Kidney capillary endothelial cell (primary cell): ENCODE data around the gene PHACTR3.
"Not testable (repeated sequence)": the region's sequence is repeated elsewhere in the genome, so short reads cannot be mapped to it uniquely, and the experiment has no call there.

Source experiments
- DNase-seq: peaks from one replicate; pipeline ENCODE4 v3.0.0-alpha.2; 2018; ENCODE audit warnings: low spot score

Gene PHACTR3

DNA sequence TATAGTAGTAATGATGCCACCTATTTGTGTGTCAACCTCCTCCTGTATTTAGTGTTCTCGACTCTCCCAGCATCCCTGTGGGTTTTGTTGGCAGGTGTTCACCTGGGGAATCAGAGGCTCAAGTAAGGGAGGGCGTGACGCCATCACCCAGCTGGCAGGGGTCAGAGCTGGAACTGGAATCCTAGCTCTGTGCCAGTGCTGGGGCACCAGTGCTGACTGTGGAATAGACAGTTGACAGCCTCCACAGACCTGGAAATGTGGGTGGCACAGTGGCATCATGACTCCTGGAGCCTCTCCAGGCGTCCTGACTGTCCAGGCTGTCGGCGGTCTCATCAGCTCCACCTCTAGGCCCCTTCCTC, 226.3 kb downstream of the PHACTR3 start:
- no peak for DNase-seq

DNA sequence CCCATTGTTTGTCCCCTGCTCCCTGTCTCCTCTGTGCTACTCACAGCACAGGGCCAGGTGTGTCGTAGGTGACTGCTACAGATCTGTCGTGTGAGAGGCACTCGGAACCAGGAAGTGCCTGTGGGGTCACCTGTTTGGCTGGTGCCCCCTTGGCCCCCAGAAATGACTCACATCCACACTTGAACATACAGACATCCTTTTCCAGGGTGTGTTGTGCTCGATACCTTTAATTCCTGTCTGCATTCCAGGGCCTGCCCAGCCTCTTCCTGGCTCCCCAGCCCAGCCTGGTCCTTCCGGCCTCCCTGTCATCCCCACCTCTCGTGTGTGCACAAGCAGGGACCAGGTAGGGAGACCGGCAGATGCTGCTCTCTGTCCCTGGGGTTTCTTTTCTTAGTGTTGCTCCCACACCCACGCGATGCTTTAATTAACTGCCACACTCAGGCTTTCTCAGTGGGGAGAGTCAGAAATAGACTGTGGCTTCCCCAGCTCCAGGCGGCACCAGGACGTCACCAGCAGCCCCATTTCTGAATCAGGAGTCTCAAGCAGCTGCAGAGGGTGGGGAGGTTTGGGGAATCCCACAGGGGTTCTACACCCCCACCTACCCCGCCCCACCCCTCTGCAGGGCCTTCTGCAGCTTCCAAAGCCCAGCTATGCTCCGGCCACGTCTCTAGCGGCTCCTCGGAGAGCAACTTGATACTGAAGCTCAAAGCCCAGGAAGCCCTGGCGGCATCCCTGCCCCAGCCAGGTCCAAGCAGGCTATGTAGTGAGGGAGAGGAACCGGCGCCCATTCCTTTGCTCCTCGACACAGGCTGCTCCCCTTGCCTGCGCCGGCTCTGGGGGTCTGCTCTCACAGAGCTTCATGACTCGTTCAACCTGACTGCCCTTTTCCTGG, 226.9 kb downstream of the PHACTR3 start:
- peak; percentile 65 for DNase-seq

DNA sequence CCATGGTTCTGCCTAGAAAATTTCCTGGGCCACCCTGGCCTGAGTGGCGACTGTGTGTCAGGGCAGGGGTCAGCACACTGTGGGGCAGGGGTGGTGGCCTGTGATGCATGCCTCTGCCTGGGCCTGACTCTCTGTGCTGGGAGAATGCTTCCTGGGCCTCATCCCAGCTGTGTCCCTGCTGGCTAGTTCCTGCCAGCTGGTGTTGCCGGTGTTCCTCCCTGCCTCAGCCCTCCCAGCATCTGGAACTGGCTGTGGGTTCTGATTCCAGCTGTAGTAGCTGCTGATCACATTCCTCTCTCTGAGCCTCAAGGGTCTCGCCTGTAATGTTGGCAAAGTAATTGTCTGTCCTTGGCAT, 227.6 kb downstream of the PHACTR3 start:
- DNase-seq, result no peak

DNA sequence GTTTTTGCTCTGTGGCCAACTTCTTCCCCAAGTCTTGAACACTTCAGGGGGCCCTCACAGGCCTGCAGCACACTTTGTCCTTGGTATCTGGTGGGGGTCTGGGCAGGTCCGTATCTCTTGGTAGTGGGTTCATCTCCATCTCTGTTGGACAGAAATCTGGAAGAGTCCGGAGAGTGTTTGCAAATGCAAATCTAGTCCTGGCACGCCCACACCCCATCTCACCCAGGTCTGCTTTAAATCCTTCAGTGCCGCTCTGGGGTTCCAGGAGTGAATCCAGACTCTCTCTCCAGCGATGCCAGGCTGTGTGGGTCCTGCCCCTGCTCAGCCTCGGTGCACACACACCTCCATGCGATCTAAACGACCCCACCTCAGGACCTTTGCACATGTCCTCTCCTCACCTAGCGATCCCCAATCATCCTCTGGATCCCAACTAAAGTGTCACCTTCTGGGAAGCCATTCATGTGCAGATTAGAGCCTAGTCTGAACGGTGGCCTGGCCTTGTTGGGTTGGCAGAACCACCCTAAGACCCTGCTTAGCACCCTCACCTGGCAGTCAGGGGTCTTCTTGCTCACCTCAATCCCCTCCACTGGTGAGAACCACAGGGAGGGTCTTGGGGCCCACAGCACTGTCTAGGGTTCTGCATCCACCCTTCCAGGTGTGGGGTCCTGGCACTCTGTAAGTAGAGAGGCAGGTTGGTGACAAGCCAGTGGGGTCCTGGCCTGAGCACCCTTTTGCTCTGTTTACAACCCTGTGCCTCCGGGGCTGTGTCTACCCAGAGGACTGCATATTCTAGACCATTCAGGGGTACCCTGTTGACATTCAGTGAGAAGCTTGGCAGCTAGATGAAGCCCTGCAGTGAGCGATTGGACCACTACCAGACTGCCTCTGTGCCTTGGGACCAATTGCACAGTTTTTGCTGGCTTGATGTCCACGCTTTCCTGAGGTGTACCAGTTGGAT, 228.3 kb downstream of the PHACTR3 start:
- DNase-seq, result no peak

DNA sequence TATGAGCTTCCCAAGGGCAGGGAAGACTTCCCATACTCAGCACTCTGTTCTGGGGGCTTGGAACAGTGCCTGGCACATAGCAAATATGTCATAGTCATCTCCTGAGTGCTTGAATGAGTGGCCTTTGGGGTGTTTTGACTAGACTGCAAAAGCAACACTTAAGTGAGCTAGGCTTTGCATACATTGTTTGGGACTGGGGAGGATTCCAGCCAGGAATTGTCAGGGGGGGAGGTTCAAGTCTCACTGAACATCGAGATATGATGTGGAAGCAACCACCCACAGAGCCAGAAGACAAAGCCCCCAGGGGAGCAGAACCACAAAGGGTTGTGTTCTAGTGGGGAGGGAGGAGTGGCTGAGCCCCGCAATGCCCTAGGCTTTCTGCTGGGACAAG, 230.7 kb downstream of the PHACTR3 start:
- no peak for DNase-seq

DNA sequence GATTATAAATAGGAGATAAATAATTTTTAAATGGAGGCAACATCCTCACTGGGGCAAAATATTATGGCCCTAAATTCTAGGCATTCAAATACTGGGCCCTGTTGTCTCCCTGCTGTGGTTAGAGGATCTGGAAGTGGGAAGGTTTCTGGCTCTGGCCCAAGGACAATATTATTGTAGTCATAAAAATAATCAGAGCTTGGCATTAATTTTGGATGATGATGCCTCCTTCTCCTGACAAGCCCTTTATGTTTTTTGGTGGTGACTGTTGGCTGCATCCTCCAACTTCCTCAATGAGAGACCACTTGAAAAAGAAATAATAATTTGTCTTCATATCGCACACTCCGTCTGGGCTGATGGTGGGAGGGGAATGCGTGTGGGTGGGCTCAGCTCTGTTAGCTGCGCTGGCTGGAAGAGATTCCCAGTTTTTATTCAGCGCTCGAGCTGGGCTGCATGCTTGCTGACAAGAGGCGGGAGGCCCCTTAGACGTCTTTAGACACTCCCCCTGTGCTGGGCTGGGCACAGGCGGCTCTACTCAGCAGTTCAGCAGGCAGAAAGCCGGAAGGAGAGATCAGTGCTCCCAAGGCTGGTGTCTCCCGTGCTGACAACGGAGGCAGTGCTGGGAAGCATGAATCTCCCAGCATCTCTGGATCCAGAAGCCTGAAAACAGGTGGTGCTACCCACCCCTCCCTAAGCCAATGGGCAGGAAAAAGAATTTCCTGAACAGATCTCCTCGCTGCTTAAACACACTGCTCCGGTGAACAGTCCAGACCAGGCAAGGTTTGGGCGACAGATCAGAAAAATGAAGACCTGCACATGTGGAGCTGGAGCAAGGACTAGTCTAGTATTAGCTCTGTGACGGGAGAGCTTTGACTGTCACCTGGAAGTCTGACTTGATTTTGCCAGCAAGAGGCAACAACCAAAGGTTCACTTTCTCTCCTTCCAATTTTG, 231.4 kb downstream of the PHACTR3 start:
- DNase-seq, result peak; percentile 72

DNA sequence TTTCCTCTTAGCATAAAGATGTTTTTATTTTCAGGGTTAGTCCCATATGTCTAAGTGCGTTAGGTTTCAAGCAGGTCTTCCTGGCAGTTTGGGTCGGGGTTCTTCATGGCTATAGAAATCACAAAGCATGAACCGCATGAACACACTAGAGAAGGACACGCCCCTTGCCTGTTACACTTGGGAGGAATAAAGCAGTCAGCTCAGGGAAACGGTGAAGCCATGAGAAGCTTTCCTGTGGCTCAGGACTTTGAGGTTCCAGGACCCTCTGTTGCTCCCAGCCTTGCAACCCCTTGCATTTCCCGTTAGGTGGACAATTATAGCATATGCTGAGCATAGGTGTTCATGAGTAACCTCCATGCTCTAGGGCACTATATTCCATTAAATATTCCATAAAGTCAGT, 232.4 kb downstream of the PHACTR3 start:
- no peak for DNase-seq

DNA sequence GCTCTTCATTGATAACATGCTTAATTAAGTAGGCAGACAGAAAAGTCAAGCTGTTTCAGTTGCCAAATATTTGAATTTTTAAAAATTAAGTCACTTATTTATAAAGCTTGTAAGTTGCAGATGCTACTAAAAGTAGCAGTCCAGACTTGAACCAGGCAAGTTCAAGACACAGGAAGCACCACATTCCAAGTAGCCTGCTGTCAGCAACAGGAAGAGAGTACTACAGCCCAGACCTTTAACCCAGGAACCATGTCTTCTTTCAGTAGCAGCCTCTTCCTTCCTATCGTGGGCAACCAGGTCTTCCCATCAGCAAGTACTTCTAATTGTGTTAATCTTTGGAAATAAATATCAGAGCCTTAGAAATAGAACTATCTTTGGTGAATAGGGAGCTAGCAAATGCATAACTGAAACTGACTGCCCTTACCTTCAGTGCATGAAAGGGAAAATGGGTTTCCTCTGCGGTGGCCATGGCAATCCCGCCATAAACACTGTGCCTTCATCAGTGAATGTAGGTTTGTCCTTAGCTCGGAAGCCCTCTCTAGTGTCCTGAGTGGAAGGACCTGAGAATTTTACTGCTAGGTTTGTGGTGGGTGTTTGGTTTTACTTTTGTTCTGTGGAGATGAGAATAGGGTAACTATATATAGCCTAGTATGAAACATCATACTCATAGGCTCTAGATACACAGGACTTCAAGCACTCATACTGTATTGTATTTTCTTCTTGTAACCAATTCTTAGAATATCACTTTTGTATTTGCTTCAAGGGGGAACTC, 233.5 kb downstream of the PHACTR3 start:
- peak; percentile 64 for DNase-seq

DNA sequence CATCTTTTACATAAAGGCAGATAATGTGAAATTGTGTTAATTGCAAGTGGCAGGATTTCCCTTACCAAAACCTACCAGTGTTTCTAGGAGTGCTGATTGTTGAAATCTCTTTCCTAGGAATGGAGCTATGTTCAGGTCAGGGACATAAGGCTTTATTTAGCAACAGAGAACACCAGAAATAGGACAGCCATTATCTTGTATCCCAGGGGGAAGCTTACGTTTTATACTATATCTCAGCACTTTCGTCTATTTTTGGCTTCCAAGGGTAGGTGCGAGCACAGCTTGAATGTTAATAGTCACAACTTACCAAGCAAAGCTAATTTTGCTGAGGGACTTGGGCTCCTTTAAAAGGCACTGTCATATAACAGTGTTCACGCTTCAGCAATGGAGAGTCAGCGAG, 235.1 kb downstream of the PHACTR3 start:
- DNase-seq, result no peak

DNA sequence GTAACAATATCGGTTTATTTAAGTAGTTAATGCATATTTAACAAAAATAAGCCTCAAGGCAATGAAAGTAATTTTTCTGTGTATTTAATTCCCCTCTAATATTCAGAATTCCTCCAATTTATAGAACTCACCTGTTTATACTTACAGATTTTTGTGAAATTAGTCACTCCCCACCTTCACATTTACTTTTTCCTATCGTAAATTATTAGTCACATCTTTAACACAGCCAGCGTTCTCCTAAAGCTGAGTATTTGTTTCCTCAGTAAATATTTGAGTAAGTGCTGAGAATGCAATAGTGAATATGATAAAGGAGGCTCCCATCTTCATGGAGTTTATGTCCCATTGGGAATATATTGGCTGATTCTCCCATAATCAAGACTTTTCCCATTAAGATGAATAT, 241.1 kb downstream of the PHACTR3 start:
- no peak for DNase-seq

DNA sequence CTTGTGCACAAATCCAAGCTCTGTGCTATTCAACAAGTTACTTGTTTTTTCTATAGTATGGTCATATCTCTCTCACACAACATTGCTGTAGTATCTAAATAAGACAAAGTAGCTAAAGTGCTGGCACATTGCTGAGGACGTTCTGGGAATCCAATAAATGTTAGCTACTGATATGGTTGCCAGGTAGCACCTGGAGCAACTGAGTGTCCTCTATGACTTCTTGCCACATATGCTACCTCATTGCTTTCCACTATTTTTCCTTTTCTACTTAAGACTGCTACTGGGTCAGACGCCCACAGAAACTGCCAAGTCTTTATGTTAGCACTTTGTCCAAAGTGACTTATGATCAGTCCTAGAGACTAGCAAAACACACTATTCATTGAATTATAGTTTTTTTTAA, 243.8 kb downstream of the PHACTR3 start:
- no peak for DNase-seq

DNA sequence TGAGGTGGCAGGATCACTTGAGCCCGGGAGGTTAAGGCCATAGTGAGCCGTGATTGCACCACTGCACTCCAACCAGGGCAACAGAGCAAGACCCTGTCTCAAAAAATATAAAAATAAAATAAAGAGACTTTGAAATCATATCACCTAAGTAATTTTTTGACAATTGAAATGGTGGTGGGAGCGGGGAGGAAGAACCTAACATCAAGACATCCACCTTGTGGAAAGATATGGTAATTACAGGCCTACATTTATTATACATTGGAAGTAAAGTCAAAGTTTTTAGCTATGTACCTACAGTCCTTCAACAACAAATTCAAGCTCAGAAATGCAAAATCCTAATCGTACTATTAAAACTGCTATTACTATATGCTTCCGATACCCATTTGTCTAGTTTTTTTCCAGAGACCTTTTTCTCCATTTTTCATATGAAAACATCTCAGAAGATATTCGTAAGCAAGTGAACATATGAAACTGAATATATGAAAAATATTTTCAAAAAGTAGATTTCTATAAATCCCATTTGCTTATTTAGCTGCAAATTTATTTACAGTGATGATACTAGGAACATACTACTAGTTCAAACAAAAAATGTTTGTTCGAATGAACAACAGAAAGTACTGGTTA, 245.8 kb downstream of the PHACTR3 start:
- DNase-seq, result peak; percentile 56

DNA sequence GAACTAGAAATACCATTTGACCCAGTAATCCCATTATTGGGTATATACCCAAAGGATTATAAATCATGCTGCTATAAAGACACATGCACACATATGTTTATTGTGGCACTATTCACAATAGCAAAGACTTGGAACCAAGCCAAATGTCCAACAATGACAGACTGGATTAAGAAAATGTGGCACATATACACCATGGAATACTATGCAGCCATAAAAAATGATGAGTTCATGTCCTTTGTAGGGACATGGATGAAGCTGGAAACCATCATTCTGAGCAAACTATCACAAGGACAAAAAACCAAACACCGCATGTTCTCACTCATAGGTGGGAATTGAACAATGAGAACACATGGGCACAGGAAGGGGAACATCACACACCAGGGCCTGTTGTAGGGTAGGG, 252.2 kb downstream of the PHACTR3 start:
- DNase-seq, result not testable (repeated sequence)

DNA sequence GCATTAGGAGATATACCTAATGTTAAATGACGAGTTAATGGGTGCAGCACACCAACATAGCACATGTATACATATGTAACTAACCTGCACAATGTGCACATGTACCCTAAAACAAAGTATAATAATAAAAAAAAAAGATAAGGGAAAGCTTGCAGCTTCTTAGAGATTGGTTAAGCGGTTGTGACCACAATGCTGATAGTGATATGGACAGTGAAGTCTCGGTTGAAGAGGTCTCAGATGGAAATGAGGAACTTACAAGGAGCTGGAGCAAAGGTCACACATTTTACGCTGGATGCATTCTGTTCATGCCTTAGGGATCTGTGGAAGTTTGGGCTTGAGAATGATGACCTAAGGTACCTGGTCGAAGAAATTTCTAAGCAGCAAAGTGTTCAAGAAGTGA, 252.6 kb downstream of the PHACTR3 start:
- not testable (repeated sequence) for DNase-seq

DNA sequence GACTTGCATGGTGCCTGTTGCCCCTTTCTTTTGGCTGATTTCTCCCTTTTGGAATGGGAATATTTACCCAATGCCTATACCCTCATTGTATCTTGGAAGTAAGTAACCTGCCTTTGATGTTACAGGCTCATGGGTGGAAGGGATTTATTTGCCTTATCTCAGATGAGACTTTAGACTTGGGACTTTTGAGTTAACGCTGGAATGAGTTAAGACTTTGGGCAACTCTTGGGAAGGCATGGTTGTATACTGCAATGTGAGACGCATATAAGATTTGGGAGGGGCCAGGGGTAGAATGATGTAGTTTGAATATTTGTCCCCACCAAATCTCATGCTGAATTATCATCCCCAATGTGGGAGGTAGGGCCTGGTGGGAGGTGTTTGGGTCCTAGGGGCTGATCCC, 253.6 kb downstream of the PHACTR3 start:
- DNase-seq, result no peak

DNA sequence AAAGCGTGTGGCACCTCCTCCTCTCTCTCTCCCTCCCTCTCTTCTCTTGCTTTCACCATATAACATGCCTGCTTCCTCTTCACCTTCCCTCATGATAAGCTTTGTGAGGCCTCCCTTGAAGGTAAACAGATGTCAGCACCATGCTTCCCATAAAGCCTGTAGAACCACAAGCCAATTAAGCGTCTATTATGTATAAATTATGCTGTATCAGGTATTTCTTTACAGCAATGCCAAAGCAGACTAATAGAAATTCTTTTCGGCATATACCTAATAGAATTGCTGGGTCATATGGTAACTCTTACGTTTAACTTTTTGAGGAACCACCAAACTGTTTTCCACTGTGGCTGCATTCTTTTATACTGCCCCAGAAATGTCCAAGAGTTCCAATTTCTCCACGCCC, 254.1 kb downstream of the PHACTR3 start:
- DNase-seq, result no peak

DNA sequence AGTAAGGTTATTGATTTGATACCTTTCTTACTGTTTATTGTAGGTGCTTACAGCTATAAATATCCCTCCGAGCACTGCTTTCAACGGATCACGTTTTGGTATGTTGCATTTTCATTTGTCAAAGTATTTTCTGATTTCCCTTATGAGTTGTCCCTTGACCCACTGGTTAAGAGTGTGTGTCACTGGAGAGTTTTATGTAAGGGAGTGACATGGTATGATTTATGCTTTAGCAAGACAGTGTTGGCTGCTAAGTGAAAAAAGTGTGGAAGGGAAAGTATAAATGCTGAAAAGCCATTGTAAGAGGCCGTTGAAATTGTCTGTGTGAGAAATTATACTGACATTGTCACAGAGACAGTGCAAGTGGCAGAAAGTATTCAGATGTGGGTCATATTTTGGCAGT, 257.1 kb downstream of the PHACTR3 start:
- no peak for DNase-seq

DNA sequence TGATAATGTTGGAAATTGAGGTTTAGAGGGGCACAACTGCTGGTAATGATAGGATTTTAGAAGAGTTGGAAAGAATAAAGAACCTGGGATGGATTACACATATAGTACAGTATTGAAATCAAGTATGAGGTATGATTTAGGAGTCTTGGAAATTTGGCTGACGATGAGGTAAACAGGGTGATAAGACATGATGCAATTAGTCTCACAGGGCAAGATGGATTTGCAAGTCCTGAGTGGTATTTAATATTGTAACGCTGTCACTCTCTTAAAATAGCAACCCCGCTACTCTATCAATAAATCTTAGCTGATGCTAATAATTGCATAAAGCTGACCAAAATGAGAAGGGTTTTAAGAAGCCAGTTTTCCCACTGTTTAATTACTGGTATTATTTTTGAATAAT, 258.7 kb downstream of the PHACTR3 start:
- no peak for DNase-seq

DNA sequence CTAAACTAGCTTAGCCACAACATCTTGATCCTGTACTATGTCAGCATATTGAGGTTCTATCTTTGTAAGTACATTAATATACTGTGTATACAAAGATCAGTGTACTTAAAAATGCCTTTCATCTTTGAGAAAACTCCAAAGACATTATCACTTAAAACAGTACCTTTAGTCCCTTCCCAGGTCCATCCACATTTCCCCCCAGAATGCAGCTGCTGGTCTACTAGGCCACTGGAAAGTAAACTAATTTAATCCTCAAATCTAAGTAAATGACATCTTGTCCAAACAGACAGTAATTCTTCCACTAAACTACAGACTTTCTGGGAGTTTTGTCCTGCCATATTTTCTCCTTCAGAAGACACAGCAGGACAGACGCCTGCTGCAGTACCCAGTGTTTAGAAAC, 260.4 kb downstream of the PHACTR3 start:
- no peak for DNase-seq

DNA sequence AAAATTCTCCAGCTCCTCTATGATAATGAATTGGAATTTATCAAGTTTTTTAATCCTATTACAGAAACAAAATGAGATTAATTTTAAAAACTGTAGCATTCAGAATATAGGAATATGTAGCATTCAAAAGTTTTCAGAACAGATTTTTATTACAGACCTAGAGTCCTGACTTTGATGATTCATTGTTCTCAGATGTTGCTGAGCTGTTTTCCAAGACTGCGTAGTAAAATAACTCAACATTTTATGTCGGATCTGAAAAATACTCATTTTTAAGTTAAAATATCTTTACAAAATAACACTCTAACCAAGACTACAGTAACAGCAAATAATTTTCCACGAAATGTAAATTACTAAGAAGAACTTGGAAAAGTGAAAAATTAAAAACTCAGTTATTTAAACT, 262.0 kb downstream of the PHACTR3 start:
- no peak for DNase-seq

DNA sequence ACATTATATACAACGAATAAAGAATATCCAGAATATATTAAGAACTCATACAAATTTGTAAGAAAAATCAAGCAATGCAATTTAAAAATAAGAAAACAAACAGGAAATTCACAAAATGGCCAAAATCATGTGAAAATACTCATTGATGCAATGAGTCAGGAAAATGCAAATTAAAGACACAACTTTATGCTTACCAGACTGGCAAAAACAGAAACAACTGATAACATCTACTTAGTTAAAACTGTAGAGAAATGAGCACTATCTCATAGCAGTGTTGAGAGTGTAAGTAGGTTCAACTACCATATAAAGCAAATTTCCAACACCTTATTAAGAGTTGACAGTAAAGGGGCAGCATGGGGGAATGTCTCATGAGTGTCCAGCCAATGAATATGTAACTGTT, 266.8 kb downstream of the PHACTR3 start:
- no peak for DNase-seq
